OCI-LY7 (cell line): Measurements from ENCODE around the gene CYBB.

Experiments
- EZH2phosphoT487 ChIP-seq: fragments of 200-600 bp; sonication (generic); IDR thresholded peaks from 2 replicates; pipeline ENCODE4 v1.6.1; 2018; ENCODE audit warnings: low read depth, borderline replicate concordance, mild to moderate bottlenecking, mixed run types, antibody characterized with exemption, low read length, moderate library complexity, mixed read lengths
- TF ChIP-seq, protein P1 (sequence below): fragments of 200-600 bp; sonication (generic); conservative IDR thresholded peaks from 2 replicates; pipeline ENCODE4 v1.5.1; 2014; ENCODE audit warnings: mild to moderate bottlenecking, antibody characterized with exemption, low read length, moderate library complexity, mixed read lengths

DNA sequence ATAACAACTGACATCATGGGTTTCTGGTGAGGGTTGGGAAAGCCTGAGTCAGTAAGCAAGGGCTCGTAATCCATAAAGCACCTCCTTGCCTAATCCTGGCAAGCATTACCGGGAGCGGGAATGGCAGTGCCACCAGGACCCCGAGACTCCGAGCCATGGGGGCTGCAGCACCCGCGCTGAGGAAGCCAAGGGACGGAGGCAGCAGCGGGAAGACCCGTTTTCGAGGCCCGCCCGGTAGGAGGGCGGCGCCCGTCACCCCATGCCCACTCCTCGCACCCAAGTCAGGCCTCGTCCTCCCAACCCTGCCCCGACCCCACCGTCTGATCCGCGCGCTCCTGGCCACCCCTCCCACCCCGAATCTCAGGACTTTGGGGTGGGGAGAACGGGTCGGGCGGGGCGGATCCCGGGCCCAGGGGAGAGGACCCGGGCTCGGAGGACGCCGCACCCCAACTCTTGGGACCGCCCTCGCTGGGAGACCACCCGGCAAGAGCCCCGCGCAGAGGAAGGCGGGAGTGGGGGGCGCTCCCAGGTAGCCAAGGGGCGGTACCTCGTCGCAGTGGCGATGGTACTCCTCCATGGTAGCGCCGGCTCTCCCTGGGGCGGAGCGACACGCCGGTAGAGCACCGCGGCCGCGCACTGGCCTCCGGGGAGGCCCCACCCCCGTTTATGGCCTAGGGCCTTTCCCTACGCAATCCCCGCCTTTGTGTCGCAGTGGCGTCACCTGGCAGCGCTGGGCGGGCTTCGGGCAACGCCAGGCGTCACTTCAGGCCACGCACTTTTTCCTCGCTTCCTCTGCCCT is 67.3 kb downstream of the CYBB start, which contains the start of gene DYNLT3:
- TF ChIP-seq, protein P1, sequence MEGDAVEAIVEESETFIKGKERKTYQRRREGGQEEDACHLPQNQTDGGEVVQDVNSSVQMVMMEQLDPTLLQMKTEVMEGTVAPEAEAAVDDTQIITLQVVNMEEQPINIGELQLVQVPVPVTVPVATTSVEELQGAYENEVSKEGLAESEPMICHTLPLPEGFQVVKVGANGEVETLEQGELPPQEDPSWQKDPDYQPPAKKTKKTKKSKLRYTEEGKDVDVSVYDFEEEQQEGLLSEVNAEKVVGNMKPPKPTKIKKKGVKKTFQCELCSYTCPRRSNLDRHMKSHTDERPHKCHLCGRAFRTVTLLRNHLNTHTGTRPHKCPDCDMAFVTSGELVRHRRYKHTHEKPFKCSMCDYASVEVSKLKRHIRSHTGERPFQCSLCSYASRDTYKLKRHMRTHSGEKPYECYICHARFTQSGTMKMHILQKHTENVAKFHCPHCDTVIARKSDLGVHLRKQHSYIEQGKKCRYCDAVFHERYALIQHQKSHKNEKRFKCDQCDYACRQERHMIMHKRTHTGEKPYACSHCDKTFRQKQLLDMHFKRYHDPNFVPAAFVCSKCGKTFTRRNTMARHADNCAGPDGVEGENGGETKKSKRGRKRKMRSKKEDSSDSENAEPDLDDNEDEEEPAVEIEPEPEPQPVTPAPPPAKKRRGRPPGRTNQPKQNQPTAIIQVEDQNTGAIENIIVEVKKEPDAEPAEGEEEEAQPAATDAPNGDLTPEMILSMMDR = no peak
- TF ChIP-seq EZH2phosphoT487 = no peak
